Measurements from ENCODE around the gene DXO.

Gene DXO

GRCh38 chr6:31970604-31971271 lies 1.2 kb downstream of the DXO start:
- TF ChIP-seq TAF1 (IDR thresholded peaks at IDR 0.05; ENCODE audit: borderline replicate concordance, insufficient read depth, low read length) = peak; percentile 5; the same call in 1 of the 2 replicates
- TF ChIP-seq FOXP2 (optimal IDR thresholded peaks at IDR 0.05; ENCODE audit: borderline replicate concordance, extremely low read depth, extremely low read length, insufficient read depth) = no peak
- peak; percentile 67 for TF ChIP-seq POLR2AphosphoS5 (IDR thresholded peaks at IDR 0.05; ENCODE audit: low read depth, low read length)
- no peak for TF ChIP-seq SIN3A (IDR thresholded peaks at IDR 0.05; ENCODE audit: borderline replicate concordance, insufficient read depth, low read length)
- TF ChIP-seq, protein P1, sequence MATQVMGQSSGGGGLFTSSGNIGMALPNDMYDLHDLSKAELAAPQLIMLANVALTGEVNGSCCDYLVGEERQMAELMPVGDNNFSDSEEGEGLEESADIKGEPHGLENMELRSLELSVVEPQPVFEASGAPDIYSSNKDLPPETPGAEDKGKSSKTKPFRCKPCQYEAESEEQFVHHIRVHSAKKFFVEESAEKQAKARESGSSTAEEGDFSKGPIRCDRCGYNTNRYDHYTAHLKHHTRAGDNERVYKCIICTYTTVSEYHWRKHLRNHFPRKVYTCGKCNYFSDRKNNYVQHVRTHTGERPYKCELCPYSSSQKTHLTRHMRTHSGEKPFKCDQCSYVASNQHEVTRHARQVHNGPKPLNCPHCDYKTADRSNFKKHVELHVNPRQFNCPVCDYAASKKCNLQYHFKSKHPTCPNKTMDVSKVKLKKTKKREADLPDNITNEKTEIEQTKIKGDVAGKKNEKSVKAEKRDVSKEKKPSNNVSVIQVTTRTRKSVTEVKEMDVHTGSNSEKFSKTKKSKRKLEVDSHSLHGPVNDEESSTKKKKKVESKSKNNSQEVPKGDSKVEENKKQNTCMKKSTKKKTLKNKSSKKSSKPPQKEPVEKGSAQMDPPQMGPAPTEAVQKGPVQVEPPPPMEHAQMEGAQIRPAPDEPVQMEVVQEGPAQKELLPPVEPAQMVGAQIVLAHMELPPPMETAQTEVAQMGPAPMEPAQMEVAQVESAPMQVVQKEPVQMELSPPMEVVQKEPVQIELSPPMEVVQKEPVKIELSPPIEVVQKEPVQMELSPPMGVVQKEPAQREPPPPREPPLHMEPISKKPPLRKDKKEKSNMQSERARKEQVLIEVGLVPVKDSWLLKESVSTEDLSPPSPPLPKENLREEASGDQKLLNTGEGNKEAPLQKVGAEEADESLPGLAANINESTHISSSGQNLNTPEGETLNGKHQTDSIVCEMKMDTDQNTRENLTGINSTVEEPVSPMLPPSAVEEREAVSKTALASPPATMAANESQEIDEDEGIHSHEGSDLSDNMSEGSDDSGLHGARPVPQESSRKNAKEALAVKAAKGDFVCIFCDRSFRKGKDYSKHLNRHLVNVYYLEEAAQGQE (IDR thresholded peaks at IDR 0.05; ENCODE audit: insufficient read depth in 1 of 2, low read depth in 2 of 2, low read length in 2 of 2) = no peak

GRCh38 chr6:31969712-31970603 lies 2.0 kb downstream of the DXO start:
- TF ChIP-seq TAF1 (IDR thresholded peaks at IDR 0.05; ENCODE audit: borderline replicate concordance, insufficient read depth, low read length) (no peak), SIN3A (IDR thresholded peaks at IDR 0.05; ENCODE audit: borderline replicate concordance, insufficient read depth, low read length) (no peak), POLR2AphosphoS5 (IDR thresholded peaks at IDR 0.05; ENCODE audit: low read depth, low read length) (no peak)
- TF ChIP-seq, protein P1 (IDR thresholded peaks at IDR 0.05; ENCODE audit: insufficient read depth in 1 of 2, low read depth in 2 of 2, low read length in 2 of 2) = no peak

DNA sequence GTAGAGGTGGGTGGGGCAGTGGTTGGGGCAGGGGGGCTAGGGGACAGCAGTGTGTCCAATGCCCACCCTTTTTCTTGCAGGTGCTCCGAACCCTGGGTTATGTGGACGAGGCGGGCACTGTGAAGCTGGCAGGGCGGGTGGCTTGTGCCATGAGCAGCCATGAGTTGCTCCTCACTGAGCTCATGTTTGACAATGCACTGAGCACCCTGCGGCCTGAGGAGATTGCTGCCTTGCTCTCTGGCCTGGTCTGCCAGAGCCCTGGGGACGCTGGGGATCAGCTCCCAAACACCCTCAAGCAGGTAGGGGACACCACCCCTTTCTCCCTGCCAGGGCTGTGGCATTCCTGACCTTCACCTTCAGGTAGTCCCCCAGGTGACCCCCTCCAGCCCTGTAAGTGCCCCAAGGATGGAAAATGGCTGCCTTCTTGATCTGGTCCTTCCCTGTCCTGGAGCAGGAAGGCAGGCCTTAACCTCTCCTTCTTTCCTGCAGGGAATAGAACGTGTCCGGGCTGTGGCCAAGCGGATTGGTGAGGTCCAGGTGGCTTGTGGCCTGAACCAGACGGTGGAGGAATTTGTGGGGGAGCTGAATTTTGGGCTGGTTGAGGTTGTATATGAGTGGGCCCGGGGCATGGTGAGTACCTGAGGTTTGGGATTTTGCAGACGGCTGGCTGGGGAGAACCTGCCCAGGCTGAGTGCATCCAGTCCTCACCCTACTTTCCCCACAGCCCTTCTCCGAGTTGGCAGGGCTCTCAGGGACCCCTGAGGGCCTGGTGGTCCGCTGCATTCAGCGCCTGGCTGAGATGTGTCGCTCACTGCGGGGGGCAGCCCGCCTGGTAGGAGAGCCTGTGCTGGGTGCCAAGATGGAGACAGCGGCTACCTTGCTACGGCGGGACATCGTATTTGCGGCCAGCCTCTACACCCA lies 2.9 kb downstream of the DXO start:
- TF ChIP-seq FOXP2 (optimal IDR thresholded peaks at IDR 0.05; ENCODE audit: borderline replicate concordance, extremely low read depth, extremely low read length, insufficient read depth) = no peak
- TF ChIP-seq, protein P1 (IDR thresholded peaks at IDR 0.05; ENCODE audit: insufficient read depth in 1 of 2, low read depth in 2 of 2, low read length in 2 of 2) = no peak
- no peak for TF ChIP-seq TAF1 (IDR thresholded peaks at IDR 0.05; ENCODE audit: borderline replicate concordance, insufficient read depth, low read length)
- TF ChIP-seq SIN3A (IDR thresholded peaks at IDR 0.05; ENCODE audit: borderline replicate concordance, insufficient read depth, low read length) = no peak
- TF ChIP-seq POLR2AphosphoS5 (IDR thresholded peaks at IDR 0.05; ENCODE audit: low read depth, low read length) = no peak

GRCh38 chr6:31968326-31968725 lies 3.6 kb downstream of the DXO start:
- TF ChIP-seq, protein P1 (IDR thresholded peaks at IDR 0.05; ENCODE audit: insufficient read depth in 1 of 2, low read depth in 2 of 2, low read length in 2 of 2) = no peak
- TF ChIP-seq TAF1 (IDR thresholded peaks at IDR 0.05; ENCODE audit: borderline replicate concordance, insufficient read depth, low read length) (no peak), FOXP2 (optimal IDR thresholded peaks at IDR 0.05; ENCODE audit: borderline replicate concordance, extremely low read depth, extremely low read length, insufficient read depth) (no peak), SIN3A (IDR thresholded peaks at IDR 0.05; ENCODE audit: borderline replicate concordance, insufficient read depth, low read length) (no peak), POLR2AphosphoS5 (IDR thresholded peaks at IDR 0.05; ENCODE audit: low read depth, low read length) (no peak)

All from PFSK-1 (cell line).